Measurements from ENCODE around the gene NECAP2.

GRCh38 chr1:16446116-16446515, 5.6 kb downstream of the NECAP2 start:
- TF ChIP-seq POLR2A (IDR thresholded peaks at IDR 0.05), result no peak
- TF ChIP-seq, protein P1, sequence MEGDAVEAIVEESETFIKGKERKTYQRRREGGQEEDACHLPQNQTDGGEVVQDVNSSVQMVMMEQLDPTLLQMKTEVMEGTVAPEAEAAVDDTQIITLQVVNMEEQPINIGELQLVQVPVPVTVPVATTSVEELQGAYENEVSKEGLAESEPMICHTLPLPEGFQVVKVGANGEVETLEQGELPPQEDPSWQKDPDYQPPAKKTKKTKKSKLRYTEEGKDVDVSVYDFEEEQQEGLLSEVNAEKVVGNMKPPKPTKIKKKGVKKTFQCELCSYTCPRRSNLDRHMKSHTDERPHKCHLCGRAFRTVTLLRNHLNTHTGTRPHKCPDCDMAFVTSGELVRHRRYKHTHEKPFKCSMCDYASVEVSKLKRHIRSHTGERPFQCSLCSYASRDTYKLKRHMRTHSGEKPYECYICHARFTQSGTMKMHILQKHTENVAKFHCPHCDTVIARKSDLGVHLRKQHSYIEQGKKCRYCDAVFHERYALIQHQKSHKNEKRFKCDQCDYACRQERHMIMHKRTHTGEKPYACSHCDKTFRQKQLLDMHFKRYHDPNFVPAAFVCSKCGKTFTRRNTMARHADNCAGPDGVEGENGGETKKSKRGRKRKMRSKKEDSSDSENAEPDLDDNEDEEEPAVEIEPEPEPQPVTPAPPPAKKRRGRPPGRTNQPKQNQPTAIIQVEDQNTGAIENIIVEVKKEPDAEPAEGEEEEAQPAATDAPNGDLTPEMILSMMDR (IDR thresholded peaks at IDR 0.05), result no peak
